ENCODE results near the gene SPEG.

The SPEG gene

GRCh38 chr2:219517954-219518778 is 83.5 kb downstream of the SPEG start:
- DNase-seq = no peak

- no peak for DNase-seq
Observed at GRCh38 chr2:219519526-219519916, 84.9 kb downstream of the SPEG start.

- no peak for DNase-seq
Observed at GRCh38 chr2:219520079-219520478, 85.4 kb downstream of the SPEG start.

- DNase-seq = no peak
Observed at GRCh38 chr2:219521066-219521880, 86.6 kb downstream of the SPEG start.

- DNase-seq = no peak
Observed at GRCh38 chr2:219522111-219523030, 87.7 kb downstream of the SPEG start.

GRCh38 chr2:219523031-219523671 is 88.5 kb downstream of the SPEG start:
- no peak for DNase-seq

GRCh38 chr2:219524817-219525216 is 90.2 kb downstream of the SPEG start:
- no peak for DNase-seq

- DNase-seq = no peak
Observed at GRCh38 chr2:219525533-219526232, 91.0 kb downstream of the SPEG start.

- no peak for DNase-seq
Observed at GRCh38 chr2:219526320-219527075, 91.9 kb downstream of the SPEG start.

- DNase-seq = no peak
Observed at GRCh38 chr2:219527076-219527394, 92.4 kb downstream of the SPEG start.

GRCh38 chr2:219527472-219527871 is 92.8 kb downstream of the SPEG start:
- no peak for DNase-seq

- DNase-seq = peak; percentile 70
Observed at GRCh38 chr2:219530048-219530963, 95.7 kb downstream of the SPEG start.

GRCh38 chr2:219531639-219532377 is 97.2 kb downstream of the SPEG start:
- no peak for DNase-seq

GRCh38 chr2:219532378-219532649 is 97.7 kb downstream of the SPEG start:
- no peak for DNase-seq

GRCh38 chr2:219533930-219534661 is 99.5 kb downstream of the SPEG start:
- DNase-seq = no peak

- DNase-seq = no peak
Observed at GRCh38 chr2:219536425-219536824, 101.8 kb downstream of the SPEG start.

GRCh38 chr2:219536967-219537366 is 102.3 kb downstream of the SPEG start:
- no peak for DNase-seq

- DNase-seq = no peak
Observed at GRCh38 chr2:219537657-219538488, 103.2 kb downstream of the SPEG start.

All from activated effector memory CD4-positive, alpha-beta T cell treated with Interleukin-2 at 50 U/mL for 16 hours (primary cell).